PFSK-1 (cell line): Measurements from ENCODE around the gene HSPB9.

Experiments used
- FOXP2 ChIP-seq: optimal IDR thresholded peaks from 2 replicates; pipeline ENCODE3; 2011; ENCODE audit warnings: borderline replicate concordance, control low read depth, inconsistent platforms; ENCODE audit not compliant: insufficient read depth; ENCODE audit errors: extremely low read length, extremely low read depth
- POLR2AphosphoS5 ChIP-seq: IDR thresholded peaks from 2 replicates; pipeline ENCODE4 v1.6.1; 2012; ENCODE audit warnings: low read depth, mild to moderate bottlenecking, control low read depth, low read length, moderate library complexity
- SIN3A ChIP-seq: IDR thresholded peaks from 2 replicates; pipeline ENCODE4 v1.6.1; 2012; ENCODE audit warnings: mild to moderate bottlenecking, low read length, moderate library complexity, borderline replicate concordance; ENCODE audit not compliant: insufficient read depth
- TAF1 ChIP-seq: IDR thresholded peaks from 2 replicates; pipeline ENCODE4 v1.6.1; 2012; ENCODE audit warnings: low read length, control low read depth, borderline replicate concordance; ENCODE audit not compliant: insufficient read depth
- TF ChIP-seq, protein P1 (sequence below), 2 experiments: IDR thresholded peaks; 2 replicates each; pipeline versions ENCODE4 v1.6.1 to v1.8.0; 2011 to 2012; ENCODE audit warnings: low read depth in 2 of 2, low read length in 2 of 2, control low read depth in 1 of 2, inconsistent platforms in 1 of 2, mild to moderate bottlenecking in 1 of 2, moderate library complexity in 1 of 2; ENCODE audit not compliant: insufficient read depth in 1 of 2

HSPB9 gene

DNA sequence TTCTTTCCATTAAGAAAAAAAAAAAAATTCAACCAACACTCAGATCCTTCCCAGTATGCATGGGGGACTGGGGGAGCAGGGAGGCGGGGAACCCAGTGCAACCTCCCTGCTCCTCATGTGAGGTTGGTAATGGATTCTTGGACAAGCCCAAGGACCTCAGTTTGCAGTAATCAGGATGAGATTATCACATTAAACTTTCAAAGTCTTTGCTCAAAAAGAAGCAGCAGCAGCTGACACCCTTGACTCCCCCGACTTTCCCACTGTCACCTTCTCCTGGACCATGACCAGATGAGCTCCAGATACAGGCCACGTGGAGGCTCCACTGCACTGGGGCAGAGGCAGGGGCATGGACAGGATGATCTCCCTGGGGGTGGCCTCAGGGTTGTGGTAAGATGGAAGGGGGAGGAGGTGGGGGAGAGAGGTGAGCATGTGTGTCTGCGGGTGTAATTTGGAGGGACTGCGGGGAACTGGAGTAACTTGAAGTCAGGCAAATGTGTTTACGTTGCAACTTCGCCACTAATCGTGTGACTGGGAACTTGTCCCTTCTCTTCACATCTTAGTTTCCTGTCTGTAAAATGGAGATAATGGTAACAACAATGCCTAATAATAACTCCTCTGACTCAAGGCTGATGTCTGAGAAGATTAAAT is 44.1 kb upstream of the HSPB9 start:
- TF ChIP-seq POLR2AphosphoS5 (no peak), FOXP2 (no peak), SIN3A (no peak), TAF1 (no peak)
- TF ChIP-seq, protein P1, sequence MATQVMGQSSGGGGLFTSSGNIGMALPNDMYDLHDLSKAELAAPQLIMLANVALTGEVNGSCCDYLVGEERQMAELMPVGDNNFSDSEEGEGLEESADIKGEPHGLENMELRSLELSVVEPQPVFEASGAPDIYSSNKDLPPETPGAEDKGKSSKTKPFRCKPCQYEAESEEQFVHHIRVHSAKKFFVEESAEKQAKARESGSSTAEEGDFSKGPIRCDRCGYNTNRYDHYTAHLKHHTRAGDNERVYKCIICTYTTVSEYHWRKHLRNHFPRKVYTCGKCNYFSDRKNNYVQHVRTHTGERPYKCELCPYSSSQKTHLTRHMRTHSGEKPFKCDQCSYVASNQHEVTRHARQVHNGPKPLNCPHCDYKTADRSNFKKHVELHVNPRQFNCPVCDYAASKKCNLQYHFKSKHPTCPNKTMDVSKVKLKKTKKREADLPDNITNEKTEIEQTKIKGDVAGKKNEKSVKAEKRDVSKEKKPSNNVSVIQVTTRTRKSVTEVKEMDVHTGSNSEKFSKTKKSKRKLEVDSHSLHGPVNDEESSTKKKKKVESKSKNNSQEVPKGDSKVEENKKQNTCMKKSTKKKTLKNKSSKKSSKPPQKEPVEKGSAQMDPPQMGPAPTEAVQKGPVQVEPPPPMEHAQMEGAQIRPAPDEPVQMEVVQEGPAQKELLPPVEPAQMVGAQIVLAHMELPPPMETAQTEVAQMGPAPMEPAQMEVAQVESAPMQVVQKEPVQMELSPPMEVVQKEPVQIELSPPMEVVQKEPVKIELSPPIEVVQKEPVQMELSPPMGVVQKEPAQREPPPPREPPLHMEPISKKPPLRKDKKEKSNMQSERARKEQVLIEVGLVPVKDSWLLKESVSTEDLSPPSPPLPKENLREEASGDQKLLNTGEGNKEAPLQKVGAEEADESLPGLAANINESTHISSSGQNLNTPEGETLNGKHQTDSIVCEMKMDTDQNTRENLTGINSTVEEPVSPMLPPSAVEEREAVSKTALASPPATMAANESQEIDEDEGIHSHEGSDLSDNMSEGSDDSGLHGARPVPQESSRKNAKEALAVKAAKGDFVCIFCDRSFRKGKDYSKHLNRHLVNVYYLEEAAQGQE (IDR thresholded peaks at IDR 0.05; ENCODE audit: insufficient read depth in 1 of 2, low read depth in 2 of 2, low read length in 2 of 2), result no peak

DNA sequence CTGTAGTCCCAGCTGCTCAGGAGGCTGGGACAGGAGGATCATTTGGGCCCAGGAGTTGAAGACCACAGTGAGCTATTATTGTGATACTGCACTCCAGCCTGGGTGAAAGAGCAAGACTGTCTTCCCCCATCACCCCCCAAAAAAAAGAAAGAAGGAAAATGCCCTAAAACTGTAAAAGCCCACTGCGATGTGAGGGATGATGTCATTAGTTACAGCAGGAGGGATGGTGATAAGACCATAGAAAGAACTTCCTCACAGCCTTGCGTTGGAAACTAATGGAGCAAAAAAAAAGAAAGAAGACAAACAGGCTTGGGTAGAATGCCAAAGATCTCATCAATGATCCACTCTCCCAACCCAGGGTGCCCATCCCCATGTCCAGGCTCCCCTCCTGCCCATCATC is 43.1 kb upstream of the HSPB9 start:
- TF ChIP-seq, protein P1 (IDR thresholded peaks at IDR 0.05; ENCODE audit: insufficient read depth in 1 of 2, low read depth in 2 of 2, low read length in 2 of 2), result no peak
- TF ChIP-seq FOXP2 (no peak), SIN3A (no peak), POLR2AphosphoS5 (no peak), TAF1 (no peak)

- TF ChIP-seq TAF1 (no peak), POLR2AphosphoS5 (no peak), FOXP2 (no peak), SIN3A (no peak)
- TF ChIP-seq, protein P1 (IDR thresholded peaks at IDR 0.05; ENCODE audit: insufficient read depth in 1 of 2, low read depth in 2 of 2, low read length in 2 of 2), result no peak
Measured at GRCh38 chr17:42081516-42082129, 41.0 kb upstream of the HSPB9 start.

DNA sequence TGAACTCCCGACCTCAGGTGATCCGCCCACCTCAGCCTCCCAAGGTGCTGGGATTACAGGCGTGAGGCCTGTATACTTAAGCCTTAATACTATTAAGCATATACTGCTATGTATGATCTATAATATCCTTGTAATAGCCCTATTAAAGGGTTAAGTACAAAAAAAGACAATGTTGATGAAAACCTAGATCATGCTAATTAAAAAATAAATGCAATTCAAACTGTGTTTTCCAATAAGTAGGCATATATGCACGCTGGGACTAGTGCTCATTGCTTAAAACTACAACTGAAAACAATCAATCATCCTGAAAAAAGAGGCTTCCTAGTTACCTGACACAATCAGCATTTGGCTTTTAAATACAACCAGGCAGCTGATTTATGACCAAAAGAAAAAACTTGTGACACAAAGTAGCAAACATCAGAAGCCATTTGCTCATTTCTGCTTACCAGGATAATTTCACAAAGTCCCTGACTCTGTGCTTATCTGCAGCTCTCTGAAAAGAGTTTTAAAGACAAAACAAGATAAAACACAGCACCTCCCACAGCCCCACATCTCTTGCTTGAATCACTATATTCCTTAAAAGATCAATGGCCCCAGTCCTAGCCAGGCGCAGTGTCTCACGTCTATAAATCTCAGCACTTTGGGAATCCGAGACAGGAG is 35.4 kb upstream of the HSPB9 start:
- TF ChIP-seq SIN3A (no peak), POLR2AphosphoS5 (no peak), FOXP2 (no peak), TAF1 (no peak)
- TF ChIP-seq, protein P1 (IDR thresholded peaks at IDR 0.05; ENCODE audit: insufficient read depth in 1 of 2, low read depth in 2 of 2, low read length in 2 of 2), result no peak
